PC-9 (cell line): Measurements from ENCODE around the gene KRTAP10-11.

ENCODE experiments used
- EZH2 ChIP-seq: fragments of 200-600 bp; sonication (generic); IDR thresholded peaks from 2 replicates; pipeline ENCODE4 v1.8.0; 2017; ENCODE audit warnings: antibody characterized with exemption, low read depth
- TF ChIP-seq, protein P1 (sequence below): fragments of 200-600 bp; sonication (generic); conservative IDR thresholded peaks from 2 replicates; pipeline ENCODE4 v1.6.1; 2017; ENCODE audit warnings: mixed run types, antibody characterized with exemption, mild to moderate bottlenecking, moderate library complexity

DNA sequence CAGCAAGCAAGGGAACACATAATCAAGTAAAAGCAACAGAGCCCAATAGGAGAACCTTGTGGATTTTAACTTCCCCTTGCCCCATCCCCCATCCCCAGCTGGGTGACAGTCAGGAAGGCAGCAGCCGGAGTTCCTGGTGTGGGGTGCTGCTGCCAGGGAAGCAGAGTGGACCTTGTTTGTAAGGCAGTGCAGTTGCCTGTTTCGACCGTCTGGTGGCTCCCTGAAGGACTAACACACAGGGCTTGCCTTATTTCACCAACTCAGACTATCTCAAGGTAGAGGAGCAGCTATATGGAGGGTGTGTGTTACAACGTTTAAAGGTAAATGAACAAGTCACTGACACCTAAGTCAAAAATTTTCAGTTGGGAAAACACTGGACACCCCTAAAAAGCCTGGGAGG is 27.7 kb upstream of the KRTAP10-11 start:
- TF ChIP-seq, protein P1, sequence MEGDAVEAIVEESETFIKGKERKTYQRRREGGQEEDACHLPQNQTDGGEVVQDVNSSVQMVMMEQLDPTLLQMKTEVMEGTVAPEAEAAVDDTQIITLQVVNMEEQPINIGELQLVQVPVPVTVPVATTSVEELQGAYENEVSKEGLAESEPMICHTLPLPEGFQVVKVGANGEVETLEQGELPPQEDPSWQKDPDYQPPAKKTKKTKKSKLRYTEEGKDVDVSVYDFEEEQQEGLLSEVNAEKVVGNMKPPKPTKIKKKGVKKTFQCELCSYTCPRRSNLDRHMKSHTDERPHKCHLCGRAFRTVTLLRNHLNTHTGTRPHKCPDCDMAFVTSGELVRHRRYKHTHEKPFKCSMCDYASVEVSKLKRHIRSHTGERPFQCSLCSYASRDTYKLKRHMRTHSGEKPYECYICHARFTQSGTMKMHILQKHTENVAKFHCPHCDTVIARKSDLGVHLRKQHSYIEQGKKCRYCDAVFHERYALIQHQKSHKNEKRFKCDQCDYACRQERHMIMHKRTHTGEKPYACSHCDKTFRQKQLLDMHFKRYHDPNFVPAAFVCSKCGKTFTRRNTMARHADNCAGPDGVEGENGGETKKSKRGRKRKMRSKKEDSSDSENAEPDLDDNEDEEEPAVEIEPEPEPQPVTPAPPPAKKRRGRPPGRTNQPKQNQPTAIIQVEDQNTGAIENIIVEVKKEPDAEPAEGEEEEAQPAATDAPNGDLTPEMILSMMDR, result no peak; the same call in 1 of the 2 replicates
- TF ChIP-seq EZH2, result no peak
